Myocyte (in vitro differentiated cells): ENCODE data around the gene APOL4. TPM values are rescaled to one million over a fixed set of nuclear protein-coding genes. Genes with fewer than 3 reads are reported as not detected.
"Not testable (repeated sequence)": the region's sequence is repeated elsewhere in the genome, so short reads cannot be mapped to it uniquely, and the experiment has no call there.

Source experiments
- DNase-seq: peaks from one replicate; pipeline ENCODE4 v3.0.0-alpha.2; 2012; ENCODE audit warnings: low read depth
- total RNA-seq: library from RNA; depleted of rRNA; stranded (reverse); fragments of >200 nt; gene quantifications from 2 replicates; pipeline ENCODE4 v1.2.3, GENCODE V29; 2014

The APOL4 gene
- total RNA-seq, 1 donor from 2014 or later: 9.2 TPM

DNA sequence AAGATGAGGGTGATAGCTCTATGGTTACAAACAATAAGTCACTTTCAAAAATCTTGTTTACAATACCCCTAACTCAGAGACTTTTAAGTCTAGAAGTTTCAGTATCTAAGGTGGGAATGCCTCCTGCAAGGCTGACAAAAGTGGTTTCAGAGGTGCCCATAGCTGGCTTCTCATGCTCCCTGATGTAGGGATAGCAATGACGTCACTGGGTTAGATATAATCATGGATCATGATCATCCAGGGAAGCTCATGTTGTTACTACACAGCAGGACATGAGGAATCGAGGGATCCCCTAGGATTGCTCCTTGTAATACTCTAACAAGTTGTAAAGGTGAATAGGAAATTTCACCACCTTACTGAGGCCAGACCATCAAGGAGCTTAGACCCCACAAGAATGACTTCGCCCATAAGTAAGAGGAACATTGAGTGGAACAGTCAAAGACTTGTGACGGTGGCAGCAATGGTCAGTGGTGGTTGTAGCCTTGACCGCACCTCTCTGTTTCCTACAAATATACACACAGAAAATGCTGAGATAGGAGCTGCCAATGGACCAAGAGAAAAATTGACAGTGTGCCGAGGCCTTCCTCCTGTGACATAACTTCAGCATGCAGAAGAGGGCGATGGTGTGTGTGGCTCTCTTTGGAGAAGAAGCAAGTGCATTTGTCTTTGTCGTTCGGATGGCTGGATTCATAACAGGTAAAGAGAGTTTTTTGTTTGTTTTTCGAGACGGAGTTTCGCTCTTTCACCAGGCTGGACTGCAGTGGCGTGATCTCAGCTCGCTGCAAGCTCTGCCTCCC, 15.6 kb downstream of the APOL4 start:
- DNase-seq: no peak

GRCh38 chr22:36184433-36185025, 17.1 kb downstream of the APOL4 start:
- DNase-seq: no peak

GRCh38 chr22:36183446-36183845, 18.2 kb downstream of the APOL4 start:
- peak; percentile 72 for DNase-seq

DNA sequence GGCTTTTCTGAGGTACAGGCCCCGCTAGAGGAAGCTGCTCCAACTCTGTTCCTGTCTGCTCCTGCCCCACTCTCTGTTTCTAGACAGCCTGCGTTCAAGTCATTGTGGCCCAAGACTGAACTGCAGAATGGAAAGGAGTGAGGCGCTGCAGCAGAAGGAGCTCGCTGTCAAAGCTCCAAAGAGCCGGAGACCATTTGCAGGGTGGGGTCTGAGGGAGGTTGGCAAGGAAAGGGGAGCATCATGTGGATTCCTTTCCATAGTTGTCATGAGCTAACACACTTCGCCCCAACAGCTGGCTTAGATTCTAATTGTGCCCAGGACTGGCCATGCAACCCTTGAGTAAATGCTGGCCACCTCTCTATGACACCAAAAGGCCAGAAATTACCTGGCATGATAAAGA, 18.8 kb downstream of the APOL4 start:
- DNase-seq: peak; percentile 28

DNA sequence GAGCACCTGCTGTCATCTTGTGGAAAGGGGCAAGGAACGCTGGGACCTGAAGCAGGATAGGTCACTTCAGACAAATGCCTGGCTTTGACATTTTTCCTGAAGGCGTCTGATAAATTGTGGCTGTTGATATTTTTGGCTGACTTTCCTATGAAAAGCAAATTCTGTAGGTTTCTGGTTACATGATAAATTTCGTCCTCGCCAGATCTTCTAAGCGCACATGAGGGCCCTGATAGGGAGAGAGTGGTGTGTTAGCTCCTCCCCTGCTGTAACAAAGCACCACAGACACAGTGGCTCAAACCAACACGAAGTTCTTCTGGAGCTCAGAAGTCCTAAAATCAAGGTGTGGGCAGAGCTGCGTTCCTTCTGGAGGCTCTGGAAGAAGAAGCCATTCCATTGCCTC, 19.6 kb downstream of the APOL4 start:
- DNase-seq: no peak

DNA sequence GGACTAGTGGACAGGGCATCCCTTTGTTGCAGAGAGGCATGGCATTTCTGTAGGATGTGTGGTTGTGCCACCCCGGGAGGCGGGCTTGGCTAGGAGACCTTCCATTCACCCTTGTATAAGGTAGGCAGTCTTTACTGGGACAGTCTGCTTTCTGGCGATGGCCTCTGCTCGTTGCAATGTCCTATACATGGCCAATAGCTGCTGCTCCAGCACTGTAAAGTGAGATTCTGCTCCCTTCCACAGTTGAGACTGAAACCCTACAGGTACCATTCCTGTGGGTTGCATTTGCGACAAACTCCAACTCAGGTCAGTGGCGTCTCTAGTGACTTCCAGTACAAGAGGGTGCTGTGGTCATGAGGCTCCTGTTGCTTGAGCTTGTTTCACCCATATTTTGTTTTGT, 20.7 kb downstream of the APOL4 start:
- no peak for DNase-seq

- peak; percentile 79 for DNase-seq
Measured at GRCh38 chr22:36180038-36180880, 21.4 kb downstream of the APOL4 start.

GRCh38 chr22:36177160-36177559, 24.4 kb downstream of the APOL4 start:
- DNase-seq: no peak

DNA sequence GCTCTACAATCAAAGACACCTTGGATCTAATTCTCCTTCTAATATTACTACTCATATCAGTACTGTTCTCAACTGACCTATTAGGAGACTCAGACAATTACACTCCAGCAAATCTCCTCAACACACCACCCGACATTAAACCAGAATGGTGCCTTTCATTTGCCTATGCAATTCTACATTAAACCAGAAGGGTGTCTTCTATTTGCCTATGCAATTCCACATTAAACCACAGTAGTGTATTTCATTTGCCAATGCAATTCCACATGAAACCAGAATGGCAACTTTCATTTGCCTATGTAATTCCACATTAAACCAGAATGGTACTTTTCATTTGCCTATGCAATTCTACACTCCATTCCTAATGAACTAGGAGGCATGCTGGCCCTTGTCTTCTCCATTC, 25.7 kb downstream of the APOL4 start:
- DNase-seq: no peak

GRCh38 chr22:36171941-36172340, 29.7 kb downstream of the APOL4 start:
- no peak for DNase-seq

DNA sequence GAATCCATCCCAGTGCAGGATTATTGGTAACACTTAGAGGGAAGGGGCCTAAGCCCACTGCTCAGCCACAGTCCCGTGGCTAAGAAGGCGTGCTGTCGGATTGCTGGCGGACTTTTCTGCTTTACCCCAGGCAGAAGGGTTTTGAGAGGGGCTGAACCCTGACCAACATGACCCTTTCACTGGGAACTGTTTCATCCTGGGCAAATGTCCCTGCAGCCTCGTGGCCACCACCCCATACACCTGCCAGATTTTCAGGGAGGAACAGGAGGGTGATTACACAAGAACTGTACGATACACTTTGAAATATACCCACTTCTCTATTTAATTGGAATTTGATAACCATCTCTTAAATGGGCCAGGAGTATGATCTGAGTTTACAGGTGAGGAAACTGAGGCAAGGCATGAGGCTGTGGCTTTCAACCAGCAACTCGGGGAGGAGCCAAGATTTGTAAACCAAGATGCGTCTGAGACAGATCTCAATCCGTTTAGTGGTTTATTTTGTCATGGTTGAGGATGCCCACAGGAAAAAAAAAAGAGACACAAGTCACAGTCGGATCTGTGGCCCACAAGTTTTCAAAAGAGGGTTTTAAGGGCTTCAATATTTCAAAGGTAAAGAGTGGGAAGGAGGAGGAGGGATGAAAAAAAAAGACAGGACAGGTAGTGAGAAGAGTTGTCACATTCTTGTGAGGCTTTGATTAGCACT, 34.9 kb downstream of the APOL4 start:
- DNase-seq: no peak

- DNase-seq: no peak
Measured at GRCh38 chr22:36166086-36166485, 35.5 kb downstream of the APOL4 start.

- DNase-seq: no peak
Measured at GRCh38 chr22:36165141-36165540, 36.5 kb downstream of the APOL4 start.

GRCh38 chr22:36164621-36165020, 37.0 kb downstream of the APOL4 start:
- no peak for DNase-seq

DNA sequence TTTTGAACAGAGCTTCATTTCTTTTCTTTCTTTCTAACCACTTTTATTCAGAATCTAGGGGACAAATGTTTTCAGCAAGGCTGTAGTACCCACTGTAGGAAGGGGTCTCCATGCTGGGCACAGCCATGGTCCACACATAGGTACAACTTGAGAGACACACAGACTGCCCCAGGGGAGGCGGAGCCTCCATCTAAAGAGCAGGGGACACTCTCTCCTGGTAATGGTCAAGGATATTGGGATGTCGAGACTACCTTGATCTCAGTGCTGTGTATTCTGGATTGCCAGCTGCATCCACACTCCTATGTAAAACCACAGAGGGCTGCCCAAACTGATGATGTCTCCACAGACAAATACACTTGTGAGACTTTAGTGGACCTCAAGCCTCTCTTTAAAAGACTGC, 38.1 kb downstream of the APOL4 start:
- DNase-seq: no peak

- peak; percentile 14 for DNase-seq
Measured at GRCh38 chr22:36162127-36163034, 39.2 kb downstream of the APOL4 start.

GRCh38 chr22:36161793-36162126, 39.8 kb downstream of the APOL4 start:
- DNase-seq: not testable (repeated sequence)

DNA sequence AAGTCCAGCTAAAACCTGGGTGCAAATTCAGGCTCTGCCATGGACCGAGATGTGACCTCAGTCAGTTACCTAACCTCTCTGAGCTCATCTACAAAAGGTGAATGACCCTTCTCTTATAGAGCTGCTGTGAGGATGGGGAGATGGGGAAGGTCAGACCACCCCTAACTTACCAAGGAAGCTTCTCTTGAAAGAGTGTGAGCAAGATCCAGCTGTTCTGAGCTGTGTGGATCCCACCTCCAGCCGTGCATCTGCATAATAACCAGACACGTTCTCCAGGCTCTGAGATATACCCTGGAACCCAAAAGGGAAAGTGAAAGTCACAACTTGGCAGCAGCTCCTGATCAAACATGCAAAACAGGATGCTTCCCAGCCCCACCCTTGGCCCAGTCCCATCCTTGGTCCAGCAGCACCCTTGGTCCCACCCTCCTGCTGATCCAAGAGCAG, 41.1 kb downstream of the APOL4 start, which contains the start of gene APOL3:
APOL3 (minus strand) TSS at position 257 of the 444 bp plus-strand sequence. CDS start 11,700 bp downstream, outside the sequence.
- peak; percentile 18 for DNase-seq

DNA sequence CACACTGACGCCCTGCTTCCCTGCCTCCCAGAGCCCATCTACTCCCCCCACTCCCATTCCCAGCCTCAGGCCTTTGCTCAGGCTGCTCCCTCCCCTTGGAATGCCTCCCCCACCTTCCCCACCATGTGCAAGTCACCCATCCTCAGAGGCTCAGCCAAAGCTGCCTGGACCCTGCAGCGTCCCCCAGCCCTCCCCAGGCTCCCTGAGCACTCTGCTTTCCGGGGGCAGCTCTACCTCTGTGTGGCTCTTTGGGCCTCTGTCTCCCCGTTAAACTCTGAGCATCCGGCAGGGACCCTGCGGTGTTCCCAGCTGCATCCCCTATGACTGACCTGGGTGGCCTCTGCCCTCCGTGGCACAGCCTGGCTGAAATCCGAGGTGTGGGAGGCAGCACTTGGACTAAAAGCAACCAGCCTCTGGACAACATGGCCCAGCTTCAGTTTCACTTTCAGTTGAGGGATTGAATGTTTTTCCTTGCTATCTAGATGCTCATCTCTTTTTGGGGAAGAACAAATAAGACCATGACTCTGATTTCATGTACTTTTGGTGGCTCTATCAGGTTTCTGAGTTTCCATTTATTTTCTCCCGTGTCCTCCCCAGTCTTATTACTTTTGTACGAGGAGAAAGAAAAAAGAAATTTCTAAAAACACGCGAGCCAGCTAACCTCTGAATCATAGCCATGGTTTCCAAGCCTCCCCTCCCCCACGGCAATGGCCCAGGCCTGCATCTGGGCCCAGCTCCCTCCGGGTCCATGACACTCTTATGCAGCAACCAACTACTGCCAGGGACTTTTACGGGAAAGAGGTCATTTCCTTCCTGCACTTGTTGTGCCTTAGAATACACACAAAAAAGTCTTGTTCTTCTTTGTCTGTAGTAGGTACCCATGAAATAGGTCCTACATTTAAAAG, 44.8 kb downstream of the APOL4 start:
- peak; percentile 83 for DNase-seq
